GM21515 (cell line): ENCODE data around the gene RBBP5.

Source experiments
- ATAC-seq: cut with Tn5 transposase; IDR thresholded peaks from one replicate; pipeline ENCODE4 v1.9.1; 2021; ENCODE audit not compliant: unreplicated experiment

The RBBP5 gene

DNA sequence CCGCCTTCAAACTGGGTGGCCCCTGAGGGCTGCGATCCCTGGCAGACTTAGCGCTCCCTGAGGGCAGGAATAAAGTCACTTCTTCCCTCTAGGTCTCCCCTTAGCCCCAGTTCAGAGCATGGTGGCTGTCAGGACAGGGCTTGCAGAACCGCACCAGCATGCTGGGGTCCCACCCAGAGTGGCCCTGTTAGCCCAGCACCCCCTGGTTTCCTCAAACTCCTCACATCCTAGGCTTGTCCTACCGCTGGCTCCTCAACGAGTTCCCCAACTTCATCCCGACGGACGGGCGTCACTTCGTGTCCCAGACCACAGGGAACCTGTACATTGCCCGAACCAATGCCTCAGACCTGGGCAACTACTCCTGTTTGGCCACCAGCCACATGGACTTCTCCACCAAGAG, 62.9 kb downstream of the RBBP5 start:
- no peak for ATAC-seq

DNA sequence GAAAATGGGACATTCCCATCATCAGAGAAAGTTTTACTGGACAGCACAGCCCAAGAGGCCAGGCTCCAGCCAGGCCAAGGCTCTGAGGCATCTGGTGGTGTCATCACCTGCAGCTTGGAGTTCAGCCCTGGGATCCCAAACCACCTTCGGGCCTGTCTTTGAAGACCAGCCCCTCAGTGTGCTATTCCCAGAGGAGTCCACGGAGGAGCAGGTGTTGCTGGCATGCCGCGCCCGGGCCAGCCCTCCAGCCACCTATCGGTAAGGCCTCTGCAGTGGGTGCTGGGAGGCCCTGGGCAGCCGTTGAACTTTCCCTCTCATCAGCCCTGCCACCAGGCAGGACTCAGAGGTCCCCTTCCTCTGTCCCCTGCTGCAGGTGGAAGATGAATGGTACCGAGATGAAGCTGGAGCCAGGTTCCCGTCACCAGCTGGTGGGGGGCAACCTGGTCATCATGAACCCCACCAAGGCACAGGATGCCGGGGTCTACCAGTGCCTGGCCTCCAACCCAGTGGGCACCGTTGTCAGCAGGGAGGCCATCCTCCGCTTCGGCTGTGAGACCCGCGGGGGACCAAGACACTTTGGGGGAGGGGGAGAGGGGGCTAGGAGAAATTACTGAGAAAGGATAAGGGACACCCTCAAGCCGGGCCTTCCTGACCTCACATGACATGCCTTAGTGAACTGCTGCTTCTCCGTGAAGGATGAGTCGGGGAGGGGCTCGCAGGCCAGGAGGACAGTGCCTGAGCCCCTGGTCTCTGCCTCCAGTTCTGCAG, 63.8 kb downstream of the RBBP5 start:
- no peak for ATAC-seq

DNA sequence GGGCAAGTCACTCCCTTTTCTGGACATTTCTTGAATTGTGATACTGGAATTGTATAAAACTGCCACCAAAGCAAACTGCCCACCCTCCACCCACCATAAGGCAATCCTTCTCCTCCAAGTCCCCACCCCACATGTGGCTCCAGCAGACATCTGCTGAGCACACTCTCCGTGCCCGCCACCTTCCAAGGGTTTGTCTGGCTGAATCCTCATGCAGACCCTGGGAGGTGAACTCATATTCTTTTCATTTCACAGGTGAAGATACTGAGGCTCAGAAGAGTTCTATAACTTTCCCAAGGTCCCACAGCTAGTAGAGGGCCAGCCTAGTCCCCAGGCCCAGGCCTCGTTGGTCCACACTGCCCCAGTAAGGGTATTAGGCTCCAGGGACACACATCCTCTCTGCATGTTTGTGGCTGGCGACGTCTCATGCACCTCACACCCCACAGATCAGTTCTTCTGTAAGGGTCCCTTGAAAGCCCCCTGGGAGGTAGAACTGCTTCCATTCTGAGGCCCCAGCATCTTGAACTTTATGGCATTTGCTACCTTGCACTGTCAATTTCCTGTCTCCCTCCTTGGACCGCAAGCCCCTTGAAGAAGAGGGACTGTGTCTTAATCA, 64.7 kb downstream of the RBBP5 start:
- ATAC-seq = no peak

DNA sequence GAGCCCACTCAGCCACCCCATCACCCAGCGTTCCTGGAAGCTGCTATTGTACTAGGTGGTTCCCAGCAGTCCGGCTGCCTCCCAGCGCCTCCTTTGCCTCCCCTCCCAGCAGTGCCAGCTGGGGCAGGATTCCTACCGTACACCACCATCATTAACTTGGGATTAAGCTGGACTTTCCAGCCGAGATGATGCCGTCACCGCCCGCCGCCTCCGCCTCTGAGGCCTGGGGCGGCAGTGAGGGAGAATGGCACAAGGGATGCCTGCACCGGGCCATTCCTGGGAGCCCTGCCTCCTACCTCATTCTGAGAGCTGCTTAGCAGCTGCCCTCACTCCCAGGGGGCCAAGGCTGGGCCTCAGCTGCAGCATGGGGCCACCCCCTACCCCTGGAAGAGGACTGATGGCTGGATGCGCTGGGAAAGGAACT, 65.6 kb downstream of the RBBP5 start:
- no peak for ATAC-seq

DNA sequence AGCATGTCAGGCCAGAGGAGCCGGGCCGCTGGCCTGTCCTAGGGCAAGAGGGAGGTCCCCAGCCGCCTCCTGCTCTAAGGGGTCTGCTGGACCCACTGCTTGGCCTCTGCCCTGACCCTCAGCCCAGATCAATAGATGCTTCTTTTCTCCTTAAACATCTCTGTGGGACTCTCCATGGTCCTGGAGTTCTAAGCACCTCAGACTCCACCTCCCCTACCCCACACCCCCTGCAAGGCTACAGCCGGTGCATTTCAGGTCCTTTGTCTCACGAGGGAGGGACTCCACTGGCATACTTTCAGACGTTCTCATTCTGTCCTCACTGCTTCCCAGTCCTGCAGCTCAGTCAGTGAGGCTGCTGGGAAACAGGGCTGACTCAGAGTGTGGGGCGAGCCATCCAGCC, 67.8 kb downstream of the RBBP5 start:
- no peak for ATAC-seq

DNA sequence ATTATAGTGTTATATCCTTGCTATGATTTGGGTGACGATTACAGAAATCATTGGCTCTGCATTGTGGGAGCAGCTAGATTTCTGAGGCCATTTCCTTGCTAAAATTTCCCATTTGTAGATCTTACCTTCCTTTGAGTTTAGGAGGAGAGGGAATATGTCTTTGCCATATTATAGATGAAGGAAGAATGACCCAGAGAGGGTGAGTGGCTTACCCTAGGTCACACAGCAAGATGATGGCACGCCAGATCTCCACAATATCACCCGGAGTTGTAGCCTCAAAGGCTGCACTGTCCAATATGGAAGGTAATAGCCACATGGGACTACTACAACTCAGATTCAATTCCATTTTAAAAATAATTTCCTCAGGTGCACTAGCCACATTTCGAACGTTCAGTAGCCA, 68.5 kb downstream of the RBBP5 start:
- ATAC-seq = no peak

DNA sequence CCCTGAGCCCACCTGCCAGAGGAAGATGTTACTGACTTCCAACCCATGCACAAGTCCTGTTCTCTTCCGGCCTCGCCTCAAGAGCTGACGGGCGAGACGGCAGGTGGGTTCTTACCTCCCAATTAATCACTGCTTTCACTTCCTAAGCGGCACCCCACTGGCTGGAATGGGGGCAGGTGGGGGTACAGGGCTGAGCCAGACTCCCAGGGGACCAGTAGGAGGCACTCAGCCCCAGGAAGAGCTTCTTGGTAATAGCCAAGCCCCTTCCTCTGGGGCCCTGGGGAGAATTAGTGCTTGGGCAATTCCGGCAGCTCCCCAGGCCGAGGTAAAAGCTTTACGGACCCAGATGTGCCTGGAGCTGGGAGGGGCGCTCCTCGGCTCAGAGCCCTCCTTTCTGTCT, 69.1 kb downstream of the RBBP5 start:
- ATAC-seq = no peak

DNA sequence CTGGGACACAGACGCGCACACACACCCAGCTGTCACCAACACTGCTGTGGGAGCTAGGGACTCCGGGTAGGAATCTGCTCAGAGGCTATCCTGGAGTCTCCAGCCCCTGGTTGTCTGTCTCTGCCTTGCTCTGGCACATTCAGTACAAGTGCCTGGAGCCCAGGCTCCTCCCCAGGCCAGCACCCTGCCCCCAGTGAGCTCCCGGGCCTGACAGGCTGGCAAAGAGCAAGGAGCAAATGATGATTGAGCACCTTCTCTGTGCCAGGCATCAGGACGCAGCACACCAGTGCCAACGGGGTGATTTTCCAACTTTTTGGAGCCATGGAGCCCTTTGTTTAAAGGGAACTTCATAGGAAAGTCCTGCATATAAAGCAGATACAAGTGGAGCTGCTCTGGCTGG, 72.3 kb downstream of the RBBP5 start:
- no peak for ATAC-seq

DNA sequence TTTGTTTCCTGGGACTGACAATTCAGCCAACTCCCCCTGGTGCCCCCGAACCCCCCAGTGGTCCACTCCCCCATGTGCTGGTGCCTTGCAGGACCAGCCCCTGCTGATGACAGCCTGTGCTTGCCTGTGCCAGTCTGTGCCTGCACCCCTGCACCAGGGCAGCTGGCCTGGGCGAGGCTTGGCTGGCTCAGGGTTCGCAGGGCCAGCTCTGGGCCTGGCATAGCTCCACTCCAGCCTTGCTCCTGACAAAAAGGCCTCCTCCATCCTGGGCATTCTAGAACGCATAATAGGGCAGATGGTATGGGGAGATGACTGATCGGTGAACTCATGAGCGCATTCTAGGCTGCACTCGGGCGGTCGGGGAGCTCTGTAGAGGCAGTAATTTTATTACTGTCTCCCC, 73.4 kb downstream of the RBBP5 start:
- ATAC-seq = no peak

DNA sequence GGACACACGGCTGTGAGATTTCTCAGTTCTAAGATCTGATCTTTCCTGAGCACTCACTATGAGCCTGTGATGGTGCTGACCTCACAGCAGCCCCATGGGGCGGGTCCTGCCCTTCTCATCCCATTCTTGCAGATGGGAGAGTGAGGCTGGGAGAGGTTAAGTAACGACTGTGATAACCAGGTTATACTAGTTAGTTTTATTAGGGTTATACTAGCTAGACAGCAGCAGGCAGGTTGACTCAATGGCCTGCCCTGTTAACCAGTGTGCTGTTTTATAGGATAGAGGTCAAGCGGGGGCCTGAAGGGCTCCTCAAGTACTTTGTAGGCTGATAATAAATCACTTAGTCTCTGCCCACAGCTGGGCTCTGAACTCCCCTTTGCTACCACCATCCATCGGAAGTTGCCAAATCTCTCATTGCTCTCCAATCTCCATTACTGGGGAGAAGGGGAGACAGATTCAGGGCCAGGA, 74.0 kb downstream of the RBBP5 start:
- ATAC-seq = no peak

DNA sequence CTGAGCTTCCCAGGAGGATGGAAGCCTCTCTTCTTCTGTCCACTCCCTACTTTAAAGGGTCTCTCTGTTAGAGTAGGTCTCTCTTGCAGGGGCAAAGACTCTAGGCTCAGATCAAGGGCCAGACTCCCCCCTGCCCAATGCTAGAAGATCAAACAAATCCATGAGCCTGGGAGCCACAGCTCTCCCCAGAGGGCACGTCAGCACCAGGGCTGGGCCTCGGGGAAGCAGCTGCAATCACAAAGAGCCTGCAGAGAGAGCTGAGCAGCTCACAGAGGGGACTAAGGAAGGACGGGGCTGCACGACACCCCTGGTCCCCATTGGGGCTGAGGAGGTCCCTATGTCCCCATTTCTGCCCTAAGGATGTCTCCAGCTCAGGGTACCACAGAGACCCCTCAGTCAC, 74.9 kb downstream of the RBBP5 start:
- no peak for ATAC-seq

DNA sequence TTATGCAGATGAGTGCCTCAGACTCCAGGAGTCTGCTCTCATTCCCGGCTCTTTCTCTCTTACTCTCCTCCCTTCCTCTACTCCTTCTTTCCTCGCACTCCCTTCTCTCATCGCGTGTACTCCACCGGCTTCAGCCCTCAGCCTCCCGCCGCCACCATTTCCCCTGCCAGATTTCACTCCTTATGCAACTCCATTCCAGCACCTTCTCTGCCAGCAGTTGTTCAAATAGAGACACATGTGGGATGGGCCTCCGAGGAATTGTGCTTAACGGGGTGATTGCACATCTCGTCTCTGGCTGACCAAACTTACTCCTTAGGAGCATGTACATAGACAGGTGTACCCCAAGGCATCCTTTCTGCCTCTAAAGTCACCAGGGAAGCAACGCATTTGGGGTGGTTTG, 76.6 kb downstream of the RBBP5 start:
- no peak for ATAC-seq

DNA sequence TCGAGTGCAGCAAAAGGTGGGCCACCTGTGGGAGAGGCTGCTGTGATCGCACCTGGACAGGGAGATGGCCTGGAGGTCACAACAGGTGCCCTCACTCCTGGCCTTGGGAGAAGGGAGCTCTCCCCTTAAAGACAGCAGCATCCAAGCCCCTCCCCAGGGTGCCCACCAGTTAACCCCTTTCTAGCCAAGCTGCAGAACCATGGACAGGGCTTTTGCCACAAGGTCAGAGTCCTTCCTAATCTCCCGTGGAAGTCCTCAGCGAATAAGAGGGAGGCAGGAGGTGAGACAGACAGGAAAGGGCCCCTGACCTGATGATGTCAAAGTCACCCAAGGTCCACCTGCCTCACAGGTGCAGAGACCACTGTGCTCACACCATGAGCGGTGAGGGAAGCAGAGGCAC, 77.0 kb downstream of the RBBP5 start:
- ATAC-seq = no peak

DNA sequence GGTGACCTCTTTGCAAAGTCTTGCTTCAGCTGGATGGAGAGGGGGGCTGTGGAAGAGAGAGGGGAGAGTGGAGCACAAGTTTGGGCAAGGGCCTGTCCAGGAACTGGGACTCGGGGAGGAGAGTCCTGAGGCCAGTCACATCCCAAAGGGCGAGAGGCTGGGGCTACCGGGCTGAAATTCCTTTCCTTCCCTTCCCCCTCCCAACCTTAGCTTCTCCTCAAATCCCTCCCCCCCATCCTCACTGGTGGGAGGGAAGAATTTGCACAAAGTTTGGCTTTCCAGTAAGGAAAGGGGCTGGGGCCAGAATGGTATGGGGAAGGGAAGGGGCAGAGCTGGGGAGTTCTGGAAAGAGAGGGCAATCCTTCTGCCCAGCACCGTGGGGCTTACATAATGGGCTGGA, 77.9 kb downstream of the RBBP5 start:
- no peak for ATAC-seq

DNA sequence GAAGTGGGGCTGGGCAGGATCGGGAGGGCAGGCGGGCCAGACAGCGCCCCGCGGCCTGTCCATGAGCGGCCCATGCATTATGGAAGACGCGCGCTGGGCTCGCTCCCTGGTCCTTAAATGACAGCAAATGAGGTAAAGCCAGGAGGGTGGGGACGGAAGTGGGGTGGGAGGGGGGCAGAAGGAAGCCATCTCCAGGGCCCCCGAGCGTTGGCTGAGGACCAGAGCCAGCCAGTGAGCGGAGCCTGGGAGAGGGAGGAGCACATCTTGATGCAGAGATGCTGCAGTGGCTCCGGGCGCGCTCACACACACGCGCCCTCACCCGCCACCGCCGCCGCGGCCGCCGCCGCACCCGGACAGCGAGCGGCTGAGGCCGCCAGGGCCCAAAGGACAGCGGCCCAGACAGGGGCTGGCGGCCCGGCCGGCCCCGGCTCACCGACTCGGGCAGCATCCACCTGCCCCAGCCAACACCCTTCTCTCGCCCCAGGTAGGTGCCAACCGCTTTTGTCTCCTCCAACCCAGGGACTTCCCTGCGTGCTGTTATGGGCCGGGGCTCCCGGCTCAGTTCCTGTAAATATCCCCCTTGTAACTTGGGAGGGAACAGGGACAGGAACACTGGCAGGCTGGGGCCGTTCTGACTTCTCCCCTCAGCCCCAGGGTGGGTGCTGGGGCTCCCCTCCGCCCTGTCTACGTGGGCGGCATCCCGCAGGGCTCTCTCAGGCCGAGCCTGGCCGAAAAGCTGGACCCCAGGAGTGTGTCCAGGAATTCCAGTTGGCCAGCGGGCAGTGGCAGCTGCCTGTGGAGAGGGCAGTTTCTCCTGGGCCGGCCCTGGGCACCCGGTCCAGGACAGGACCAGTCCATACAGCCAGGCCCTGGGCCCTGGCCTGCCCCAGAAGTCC, 78.6 kb downstream of the RBBP5 start, which contains the start of gene CNTN2:
Gene CNTN2 (plus strand): TSS at position 302 of the 896 bp plus-strand sequence. CDS start 9,974 bp downstream, outside the sequence.
- no peak for ATAC-seq

DNA sequence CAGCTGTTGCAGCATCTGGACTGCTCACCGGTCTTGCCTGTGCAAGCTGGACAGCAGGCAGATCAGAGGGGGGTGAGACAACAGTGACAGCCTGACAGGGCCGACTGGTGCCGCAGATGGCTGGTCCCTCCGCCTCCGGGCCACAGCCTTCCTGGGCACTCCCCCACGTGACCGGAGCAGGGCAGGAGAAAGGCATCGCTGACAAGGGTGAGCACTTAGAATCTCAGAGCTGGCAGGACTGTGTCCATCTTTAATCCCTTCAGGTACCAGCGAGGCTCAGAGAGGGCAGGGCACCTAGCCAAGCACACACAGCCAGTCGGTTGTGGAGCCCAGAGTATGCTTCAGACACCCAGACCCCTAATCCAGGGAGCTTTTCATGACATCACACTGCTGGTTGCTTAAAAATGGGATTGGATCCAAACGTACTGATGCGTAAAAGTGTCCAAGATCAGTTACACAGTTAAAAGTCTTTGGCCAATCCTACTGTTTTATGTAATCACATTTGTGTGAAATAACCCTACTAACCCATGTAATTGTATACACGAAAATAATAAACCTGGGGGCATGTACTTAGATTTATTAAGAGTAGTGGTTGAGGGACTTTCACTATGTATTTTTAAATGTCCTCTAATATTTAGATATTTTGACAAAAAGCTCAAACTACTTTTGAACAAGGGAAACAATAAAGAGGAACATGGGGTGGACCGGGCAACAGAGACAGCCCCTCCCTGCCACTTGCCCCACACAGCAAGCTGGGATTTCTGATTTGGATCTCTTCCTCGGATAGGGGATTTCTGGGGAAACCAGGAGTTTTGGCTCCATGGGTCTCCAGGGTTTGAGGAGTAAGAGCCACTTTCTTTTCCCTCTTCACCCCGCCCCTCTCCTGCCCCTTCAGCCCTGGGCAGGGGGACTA, 79.5 kb downstream of the RBBP5 start:
- no peak for ATAC-seq

DNA sequence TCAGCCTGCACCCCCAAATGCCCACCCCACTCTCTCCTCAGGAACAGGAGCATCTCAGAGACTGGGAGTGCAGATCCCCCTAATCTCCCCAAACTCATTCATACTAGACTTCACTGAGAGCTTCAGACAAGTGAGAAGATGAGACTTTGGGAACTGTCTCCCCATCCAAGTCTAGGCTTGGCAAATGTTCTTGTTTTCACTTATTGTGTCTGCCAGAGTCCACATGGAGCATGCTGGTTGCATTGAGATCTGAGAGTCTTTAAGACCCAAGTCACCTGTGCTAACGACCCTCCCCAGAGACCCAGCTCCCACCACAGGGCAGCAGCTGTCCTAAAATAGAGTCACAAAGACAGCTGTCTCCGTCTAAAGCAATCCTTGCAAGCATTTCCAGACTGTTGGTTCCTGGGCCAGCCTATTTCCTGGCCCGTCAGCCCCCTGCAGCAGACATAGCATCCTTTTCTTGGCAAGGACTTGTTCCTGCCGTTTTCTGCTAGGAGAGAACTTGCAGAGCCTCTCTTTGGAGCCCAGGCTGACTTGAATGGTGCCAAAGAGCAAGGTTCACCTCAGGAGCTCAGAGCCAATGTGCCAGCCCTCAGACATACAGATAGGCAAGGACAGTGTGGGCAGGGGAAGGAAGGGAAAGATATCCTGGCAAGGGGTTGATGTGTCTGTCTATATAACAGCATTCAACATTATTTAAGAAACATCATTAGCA, 80.6 kb downstream of the RBBP5 start:
- no peak for ATAC-seq

DNA sequence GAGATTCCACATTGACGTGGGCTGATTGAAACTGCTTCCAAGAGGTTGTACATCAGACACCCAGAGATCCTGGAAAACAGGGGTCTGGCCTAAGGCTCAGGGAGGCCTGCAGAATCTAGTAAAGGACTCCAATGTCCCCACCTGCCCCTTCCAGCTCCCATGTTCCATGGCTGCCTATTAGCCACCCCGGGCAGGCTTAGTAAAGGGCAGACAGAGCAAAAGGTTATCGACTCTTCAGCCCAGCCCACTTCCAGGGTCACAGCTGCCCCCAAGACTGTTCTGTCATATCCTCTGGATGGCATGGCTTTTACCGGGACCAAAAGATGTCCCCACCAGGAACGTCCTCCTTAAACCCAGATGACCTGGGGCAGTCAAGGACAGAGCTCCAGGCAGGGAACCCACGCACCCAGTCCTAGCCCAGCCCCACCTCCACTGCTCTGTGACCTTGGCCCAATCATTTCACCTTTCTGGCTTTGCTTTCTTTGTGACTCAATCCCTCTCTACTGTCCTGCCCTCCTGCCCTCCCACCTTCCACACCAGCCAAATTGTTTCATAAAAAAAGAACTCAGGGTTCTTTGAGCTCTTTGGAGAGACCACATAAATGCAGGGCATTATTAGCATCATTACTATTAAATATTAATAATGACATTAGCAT, 83.5 kb downstream of the RBBP5 start:
- no peak for ATAC-seq

DNA sequence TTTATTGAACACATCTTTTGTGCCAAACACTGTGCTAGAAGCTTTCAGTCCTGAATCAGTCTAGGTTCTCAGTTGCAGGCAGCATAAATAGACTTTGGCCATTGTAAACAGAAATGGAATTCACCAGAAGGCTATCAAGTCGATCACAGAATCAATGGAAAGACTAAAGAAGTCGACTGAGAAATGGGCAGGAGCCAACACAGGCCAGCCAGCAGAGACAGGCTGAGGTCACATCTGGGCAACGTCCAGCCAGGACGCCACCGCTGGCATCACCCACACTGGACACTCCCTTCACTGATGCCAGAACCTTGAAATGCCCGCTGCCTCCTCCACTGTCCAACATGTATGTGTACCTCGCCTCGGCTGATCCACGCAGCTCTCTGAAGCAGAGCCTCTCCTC, 84.2 kb downstream of the RBBP5 start:
- no peak for ATAC-seq
